Right forelimb (tissue), 1 donor: ENCODE measurements around the gene BRIP1.
"Not testable (repeated sequence)": the region's sequence is repeated elsewhere in the genome, so short reads cannot be mapped to it uniquely, and the experiment has no call there.

Experiments
- DNase-seq: peaks from one replicate; pipeline ENCODE4 v3.0.0-alpha.2; 2018

The BRIP1 gene

DNA sequence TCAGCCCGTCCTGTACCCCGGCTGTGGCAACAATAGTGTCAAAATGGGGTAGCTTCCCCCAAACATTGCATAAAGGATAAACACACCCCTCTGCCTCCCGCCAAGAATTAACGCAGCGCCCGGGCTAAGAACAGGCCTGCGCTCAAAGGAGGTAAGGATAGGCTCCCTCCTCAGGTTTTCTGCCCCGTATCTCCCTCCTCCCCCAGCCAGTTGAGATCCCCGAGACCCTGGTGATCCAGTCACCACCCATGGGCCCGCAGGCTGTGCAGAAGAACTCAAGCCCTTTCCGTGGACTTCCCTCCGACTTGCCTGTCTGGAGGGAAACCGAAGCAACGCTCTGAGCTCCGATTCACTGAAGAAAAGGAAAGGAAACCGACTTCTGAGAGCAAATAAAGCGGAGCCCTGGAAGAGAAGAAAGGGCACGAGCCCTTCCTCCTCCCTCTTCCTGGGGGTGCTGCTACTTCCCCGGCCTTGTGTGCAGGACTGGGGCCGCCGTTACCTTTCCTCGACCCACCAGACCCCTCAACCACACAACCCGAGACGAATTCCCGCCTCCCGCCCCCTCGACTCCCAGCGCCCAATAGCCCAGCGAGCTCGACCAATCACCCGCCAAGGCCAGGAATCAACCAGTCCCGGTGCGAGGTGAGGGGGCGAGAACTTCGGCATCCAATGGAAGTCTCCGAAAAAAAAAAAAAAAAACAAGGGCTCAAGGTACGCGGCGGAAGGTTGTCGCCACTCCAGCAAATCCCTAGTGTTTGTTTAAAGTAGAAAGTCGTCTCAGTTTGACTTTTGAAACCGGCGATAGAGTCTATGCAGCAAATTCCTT, at the start of gene BRIP1:
Gene BRIP1 (minus strand): TSS at position 554 of the 826 bp plus-strand sequence. CDS start 1,989 bp downstream, outside the sequence.
- peak; percentile 94 for DNase-seq

DNA sequence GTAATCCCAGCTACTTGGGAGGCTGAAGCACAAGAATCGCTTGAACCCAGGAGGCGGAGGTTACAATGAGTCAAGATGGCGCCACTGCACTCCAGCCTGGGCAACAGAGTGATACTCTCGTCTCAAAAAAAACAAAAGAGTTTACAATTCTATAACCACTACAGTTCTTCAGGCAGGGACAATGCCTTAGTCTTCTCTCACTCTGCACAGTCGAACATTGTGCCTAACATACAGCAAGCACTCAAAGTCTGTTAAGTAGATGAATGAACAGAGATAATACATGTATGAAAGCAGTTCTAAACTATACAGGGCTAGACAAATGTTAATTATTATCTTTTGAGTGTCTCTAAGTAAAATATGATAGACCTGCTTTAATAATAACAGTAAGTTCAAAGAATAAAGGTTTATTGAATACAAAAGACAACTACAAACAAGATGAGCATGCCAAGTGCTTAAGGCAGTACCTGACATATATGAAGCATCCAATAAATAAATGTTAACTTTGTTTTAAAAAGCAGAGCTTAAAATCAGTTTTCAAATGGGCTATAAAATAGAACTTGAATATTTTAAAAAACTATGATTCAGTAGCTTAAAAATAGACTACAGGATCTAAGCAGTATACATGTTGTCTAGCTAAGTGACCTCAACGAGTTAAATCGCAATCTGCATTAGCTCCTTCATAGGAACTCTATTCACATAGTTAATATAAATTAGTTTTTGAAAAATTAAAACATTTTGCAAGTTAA, 45.1 kb upstream of the BRIP1 start:
- no peak for DNase-seq

DNA sequence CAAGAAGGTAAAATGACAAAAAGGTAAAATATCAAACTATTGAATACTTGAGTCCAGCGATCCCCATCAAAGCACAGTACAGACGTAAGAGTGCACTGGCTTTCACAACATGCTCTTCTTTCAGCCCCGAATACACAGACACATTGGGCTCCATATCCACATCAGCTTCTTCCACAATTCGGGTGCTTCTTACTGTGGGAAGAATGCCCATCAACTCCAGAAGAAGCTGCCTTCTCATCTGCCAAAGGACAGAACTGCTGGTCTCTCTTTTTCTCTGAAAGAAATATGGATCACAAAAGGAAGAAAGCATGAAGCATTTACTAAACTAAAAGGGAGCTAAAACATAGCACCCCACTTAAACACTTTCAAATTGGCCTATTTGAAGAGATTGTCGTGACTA, 44.0 kb upstream of the BRIP1 start:
- no peak for DNase-seq

DNA sequence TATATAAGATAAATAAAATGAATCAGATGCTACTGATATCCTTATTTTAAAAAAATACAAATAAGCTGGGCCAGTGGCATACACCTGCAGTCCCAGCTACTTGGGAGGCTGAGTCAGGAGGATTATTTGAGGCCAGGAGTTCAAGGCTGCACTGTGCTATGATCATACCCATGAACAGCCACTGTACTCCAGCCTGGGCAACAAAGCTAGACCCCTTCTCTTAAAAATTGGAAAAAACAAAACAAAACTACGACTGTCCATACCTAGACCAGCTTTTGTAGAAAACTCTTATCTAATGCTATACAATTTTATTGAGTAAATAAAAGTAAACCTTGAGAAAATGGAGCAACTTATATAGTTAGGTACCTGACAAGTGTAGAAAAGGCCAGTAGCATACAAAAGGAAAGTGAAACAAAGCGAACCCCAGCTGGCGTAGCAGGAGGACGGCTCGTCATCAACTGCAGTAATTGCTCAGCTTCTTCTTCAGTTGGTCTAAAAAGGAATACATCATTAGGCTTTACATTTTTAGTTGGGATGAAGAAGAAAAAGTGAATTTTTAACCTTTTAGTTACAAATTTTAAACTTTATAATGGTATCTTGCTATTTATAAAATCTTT, 40.9 kb upstream of the BRIP1 start:
- no peak for DNase-seq

DNA sequence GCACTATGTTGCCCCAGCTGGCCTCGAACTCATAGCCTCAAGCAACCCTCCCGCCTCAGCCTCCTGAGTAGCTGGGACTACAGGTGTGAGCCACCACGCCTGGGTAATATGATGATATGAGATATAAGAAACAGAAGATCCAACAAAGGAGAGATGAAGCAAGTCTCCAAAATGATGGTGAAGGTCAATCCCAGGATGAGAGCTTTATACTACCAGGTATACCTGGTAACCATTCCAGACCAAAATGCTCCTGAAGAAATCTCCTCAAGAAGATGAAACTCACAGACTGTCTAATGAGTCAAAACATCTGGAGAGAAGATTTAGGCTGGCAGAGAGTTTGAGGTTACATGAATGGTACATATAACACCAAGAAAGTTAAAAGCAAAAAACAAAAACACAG, 39.9 kb upstream of the BRIP1 start:
- no peak for DNase-seq

DNA sequence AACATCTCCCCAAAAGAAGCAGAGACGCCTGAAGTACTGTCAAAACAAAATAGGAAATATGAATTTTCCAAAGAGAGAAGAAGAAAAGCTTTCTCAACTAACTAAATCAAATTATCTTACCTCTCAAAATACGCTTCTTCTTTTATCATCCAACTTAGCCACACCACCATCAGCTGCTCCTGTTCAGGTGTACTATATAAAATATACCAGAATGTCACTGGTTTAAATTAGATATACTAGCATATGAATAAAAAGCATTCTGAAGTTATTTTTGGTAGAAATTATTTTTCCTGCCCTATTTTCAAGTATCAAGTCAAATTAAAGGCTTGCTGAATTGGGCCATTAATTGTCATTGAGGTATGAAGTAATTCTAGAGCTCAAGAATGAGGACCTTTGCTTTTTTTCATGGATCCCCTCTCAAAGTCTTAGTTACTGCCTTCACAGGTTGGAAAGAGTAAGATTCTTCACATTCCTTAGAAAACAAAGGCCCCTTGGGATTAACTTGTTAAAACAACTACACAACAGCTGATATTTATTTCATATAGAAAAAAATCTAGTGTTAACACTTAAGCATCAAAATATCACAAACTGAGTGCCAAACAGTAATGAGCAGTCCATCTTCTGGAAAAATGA, 34.3 kb upstream of the BRIP1 start:
- no peak for DNase-seq

DNA sequence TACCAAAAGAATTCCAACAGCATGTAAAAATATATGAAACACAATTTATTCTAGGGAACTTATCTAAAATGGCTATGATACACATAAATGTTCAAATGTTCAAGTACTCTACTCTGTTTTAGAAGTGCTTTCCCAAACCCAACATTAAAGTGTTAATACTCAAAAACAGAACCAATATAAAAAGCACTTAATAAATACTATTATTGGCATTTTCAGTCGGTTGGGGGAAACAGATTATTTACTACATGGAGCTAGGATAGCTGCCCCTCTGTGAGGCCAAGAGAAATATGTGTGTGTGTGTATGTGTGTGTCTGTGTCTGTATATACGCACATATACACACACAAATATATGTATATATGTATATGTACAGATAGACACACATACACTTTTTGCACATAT, 32.1 kb upstream of the BRIP1 start:
- no peak for DNase-seq

DNA sequence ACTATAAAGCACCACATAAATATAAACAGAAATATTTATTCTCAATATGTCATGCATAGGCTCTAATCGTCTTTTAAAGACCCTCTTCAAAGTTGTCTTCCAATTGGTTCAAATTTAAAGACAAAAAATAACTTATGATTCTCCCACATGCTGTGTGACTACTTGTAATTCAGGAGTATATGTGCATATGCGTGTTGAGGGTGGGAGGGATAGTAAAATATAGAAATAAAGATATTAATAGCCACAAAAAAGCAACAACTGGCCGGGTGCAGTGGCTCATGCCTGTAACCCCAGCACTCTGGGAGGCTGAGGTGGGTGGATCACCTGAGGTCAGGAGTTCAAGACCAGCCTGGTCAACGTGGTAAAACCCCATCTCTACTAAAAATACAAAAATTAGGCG, 31.0 kb upstream of the BRIP1 start:
- DNase-seq: not testable (repeated sequence)

DNA sequence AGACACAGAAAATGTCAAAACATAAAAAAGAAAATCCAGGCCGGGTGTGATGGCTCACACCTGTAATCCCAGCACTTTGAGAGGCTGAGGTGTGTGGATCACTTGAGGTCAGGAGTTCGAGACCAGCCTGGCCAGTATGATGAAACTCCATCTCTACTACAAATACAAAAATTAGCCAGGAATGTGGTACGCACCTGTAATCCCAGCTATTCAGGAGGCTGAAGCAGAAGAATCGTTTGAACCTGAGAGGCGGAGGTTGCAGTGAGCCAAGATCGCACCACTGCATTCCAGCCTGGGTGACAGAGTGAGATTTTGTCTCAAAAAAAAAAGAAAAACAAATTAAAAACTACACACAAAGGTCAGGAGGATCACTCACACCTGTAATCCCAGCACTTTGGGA, 24.4 kb upstream of the BRIP1 start:
- DNase-seq: not testable (repeated sequence)

DNA sequence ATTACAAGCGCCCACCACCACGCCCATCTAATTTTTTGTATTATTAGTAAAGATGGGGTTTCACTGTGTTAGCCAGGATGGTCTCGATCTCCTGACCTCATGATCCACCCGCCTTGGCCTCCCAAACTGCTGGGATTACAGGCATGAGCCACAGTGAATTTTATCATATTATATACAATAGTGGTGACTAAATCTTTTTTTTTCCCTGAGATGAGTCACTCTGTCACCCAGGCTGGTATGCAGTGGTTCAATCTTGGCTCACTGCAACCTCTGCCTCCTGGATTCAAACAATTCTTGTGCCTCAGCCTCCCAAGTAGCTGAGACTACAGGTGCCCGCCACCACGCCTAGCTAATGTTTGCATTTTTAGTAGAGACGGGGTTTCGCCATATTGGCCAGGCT, 22.5 kb upstream of the BRIP1 start:
- not testable (repeated sequence) for DNase-seq

DNA sequence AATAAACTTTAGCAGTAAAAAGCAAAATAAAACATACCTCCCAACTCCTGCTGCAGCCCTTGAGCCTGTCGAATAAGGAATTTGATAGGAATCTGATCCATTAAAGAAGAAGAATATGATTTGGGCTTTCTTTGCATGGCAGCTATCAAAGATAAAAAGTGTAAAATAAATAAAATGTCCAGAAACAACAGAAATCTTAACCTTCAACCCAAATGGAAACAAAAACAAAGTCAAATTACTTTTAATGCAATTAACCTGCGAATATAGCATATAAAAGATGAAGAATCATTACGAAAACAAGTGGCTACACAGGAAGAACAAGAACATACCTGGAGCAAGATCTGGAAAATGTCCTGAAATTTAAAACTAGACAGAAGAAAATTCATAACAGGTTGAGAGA, 21.5 kb upstream of the BRIP1 start:
- no peak for DNase-seq

DNA sequence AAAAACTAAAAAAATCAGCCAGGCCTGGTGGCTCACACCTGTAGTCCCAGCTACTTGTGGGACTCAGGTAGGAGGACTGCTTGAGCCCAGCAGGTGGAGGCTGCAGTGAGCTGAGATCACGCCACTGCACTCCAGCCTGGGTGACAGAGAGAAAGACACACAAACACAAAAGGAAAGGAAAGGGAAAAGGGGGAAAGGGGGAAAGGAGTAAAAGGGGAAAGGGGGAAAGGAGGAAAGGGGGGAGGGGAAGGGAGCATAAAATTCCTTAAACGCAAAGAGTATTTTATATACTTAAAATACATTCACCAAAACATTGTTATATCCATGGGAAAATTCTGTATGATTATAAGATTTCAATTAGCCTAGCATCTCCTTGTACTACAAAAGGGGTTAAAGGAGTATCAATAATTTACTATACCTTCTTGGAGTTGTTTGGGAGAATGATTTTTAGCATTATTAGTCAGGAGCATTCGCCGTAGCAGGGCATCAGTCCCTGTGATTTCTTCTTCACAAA, 17.3 kb upstream of the BRIP1 start:
- DNase-seq: no peak

DNA sequence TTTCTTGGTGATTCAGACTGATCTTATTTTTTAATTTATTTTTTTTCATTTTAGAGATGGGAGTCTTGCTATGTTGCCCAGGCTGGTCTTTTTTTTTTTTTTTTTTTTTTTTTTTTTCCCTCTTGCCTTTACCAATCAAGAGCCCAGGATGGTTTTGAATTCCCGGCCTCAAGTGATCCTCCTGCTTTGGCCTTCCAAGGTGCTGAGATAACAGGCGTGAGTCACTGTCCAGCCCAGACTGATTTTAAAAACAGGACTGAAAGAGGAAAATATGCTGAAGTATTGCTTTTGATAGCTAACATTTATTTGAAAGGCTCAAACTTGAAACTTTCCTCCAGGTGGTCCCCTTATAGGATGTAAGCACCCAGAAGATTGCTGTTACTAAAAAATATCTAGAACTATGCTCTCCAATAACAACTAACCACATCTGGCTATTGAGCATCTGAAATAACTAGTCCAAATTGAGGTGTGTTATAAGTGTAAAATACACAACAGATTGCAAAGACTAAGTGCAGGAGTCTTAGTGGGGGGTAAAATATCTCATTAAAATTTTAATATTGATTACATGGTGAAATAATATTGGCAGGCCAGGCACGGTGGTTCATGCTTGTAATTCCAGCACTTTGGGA, 15.8 kb upstream of the BRIP1 start:
- DNase-seq: no peak

DNA sequence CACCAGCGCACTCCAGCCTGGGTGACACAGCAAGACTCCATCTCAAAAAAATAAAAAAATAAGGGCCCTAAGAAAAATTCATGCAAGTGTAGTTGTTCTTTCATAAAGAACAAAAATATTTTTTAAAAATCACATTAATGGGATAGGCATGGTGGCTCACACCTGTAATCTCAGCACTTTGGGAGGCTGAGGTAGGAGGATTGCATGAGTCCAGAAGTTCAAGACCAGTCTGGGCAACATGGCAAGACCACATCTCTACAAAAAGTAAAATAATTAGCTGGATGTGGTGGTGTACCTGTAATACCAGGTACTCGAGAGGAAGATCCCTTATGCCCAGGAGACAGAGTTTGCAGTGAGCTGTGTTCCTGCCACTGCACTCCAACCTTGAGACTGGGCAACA, 15.2 kb upstream of the BRIP1 start:
- no peak for DNase-seq

DNA sequence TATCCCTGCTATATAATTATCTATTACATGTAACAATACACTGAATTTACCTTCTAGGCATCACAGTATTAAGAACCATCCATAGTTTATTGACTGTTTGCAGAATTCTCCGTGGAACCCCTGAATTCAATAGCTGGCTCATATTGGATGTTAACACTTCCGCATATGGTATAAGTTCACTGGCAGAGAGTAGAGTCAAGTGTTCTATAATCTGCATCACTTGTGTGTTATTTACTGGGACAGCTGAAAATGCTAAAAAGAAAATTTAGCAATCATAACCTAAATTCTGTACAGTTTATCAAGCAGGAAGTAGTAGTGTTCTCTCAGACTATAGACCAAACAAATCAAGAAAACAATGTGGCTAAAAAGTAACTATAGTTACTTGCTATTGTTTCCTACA, 14.5 kb upstream of the BRIP1 start:
- no peak for DNase-seq

DNA sequence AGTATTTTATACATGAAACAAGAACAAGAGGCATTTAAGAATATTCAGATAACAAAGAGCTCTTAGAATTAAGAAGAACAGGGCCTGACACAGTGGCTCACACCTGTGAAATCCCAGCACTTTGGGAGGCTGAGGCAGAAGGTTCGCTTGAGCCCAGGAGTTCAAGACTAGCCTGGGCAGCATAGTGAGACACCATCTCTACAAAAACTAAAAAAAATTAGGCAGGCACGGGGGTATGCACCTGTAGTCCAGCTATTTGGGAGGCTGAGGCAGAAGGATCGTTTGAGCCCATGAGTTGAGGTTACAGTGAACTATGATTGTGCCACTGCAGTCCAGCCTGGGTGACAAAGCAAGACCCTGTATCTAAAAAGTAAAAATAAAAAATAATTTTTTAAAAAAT, 12.5 kb upstream of the BRIP1 start:
- DNase-seq: no peak

DNA sequence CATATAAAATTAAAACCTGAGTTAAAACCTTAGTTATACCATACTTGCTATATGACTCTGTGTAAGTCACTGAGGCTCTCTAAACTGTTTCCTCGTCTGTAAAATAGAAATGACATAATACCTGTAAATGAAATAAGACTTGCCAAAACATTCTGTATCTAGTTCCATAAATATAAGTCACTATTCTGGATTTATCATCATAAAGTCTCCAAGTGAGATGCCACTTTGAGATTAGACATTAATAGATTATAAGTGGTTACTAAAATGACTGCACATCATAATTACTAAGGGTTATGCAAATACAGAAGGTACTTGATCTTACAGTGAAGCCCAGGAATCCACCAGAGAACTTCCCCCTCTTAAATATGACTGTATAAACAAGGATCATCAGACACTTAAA, 12.0 kb upstream of the BRIP1 start:
- DNase-seq: no peak

DNA sequence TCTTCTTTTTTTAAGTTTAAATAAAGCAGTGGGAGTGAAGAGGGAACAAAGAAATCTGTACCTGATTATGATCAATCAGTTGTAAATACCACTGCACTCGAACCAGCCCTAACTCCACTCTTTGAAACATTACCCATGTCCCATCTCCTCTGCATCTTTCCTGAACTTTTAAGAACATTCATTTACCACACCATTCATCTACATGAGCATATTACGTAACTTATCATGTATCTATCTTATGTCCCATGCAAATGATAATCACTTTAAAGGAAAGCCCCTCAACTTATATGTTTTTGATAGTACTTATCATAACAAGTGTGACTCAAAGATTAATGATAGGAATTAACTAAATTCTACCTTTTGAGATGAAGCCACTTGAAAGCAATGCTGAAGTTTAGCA, 10.7 kb upstream of the BRIP1 start:
- DNase-seq: no peak

DNA sequence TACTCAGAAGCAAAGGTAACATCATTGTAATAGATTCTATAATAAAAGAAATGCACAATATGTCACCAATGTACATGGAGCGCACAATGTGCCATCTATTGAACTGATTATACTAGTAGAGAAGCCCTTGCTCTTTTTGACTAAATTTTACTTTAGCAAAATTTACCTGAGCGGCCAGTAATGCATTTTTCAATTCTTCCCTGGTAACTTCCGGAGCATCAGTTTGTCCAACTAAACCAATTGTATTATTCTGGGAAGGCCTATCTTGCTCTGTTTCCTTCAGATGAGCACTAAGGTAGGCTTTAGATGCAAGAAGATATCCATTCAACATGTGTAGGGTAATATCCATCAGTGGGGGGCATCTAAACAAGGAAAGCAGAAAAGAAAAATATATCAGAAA, 8.8 kb upstream of the BRIP1 start:
- DNase-seq: no peak

DNA sequence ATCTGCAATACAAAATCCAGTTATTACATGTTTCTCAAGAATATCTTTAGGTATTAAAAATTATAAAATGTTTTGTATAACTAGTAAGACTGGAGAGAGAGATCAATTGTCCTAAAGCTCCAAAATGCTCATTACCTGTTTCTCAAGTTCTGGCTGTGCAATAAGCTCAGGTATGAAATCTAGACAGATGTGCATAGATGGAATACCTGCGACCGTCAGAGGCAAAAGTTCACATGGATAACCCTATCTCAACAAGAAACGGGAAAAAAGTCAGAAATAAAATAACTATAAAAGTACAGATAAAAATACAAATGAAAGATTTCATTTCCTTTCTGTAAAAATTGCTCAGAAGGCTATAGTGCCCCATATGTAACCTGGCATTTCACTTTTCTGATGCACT, 5.8 kb upstream of the BRIP1 start:
- DNase-seq: no peak

DNA sequence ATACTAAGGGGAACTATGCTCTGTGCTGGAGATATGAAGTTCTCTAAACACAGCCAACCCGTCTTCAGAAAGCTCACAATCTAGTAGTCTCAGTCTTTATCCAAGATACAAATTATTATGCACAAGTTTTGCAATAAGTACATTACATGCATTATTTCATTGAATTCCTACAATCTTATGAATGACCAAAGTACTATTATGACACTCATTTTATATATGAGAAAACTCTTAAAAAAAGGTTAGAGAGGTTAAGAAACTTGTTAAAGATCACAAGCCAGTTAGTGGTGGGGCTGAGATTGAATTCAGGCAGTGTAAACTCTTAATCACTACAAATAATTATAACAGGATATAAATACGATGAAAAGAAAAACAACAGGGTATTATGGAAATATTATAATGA, 4.7 kb upstream of the BRIP1 start:
- DNase-seq: no peak

DNA sequence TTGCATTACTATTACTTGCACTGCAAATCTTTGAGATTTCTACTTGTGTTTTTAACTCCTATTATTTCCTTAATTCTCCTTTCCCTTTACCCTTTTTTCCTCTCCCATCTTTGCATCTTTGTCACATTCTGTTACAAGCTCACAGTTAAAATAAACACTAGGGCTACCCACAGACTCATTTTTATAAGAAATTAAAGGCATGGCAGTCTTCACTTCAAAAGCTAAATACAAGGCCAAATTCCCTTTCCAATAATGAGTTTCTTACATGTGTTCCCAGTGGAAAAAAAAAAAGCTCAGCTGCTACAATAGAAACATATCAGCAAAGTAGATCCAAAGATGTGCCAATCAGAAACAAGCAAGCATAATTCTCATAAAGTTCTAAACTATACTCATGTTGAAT, 3.7 kb upstream of the BRIP1 start:
- DNase-seq: no peak

DNA sequence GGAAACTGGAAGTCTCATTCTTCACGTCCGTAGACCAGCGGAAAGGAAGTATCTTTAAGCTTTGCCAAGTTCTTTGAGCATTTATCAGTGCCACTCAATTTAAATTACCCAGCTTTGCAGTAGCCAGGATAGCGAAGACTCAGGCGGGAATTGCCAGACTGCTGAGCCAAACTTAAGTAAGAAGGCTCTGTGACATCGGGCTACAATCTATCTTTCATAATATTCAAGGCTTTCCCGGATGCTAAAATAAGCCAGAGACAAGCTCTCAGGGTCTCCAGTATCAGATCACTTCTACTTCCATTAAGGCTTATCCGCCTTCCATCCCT, 436 bp upstream of the BRIP1 start:
- no peak for DNase-seq
